NCI-H2081 treated with DMSO at 0.1 percent for 48 hours (cell line): ENCODE data around the gene MYO1C.
A peak's percentile ranks its signal among the peaks of the same experiment; 100 is the strongest.
"Not testable (repeated sequence)": the region's sequence is repeated elsewhere in the genome, so short reads cannot be mapped to it uniquely, and the experiment has no call there.

Experiments used
- DNase-seq: peaks from one replicate; lab custom pipeline; 2025; lab: John Stamatoyannopoulos, UW

The MYO1C gene, protein sequence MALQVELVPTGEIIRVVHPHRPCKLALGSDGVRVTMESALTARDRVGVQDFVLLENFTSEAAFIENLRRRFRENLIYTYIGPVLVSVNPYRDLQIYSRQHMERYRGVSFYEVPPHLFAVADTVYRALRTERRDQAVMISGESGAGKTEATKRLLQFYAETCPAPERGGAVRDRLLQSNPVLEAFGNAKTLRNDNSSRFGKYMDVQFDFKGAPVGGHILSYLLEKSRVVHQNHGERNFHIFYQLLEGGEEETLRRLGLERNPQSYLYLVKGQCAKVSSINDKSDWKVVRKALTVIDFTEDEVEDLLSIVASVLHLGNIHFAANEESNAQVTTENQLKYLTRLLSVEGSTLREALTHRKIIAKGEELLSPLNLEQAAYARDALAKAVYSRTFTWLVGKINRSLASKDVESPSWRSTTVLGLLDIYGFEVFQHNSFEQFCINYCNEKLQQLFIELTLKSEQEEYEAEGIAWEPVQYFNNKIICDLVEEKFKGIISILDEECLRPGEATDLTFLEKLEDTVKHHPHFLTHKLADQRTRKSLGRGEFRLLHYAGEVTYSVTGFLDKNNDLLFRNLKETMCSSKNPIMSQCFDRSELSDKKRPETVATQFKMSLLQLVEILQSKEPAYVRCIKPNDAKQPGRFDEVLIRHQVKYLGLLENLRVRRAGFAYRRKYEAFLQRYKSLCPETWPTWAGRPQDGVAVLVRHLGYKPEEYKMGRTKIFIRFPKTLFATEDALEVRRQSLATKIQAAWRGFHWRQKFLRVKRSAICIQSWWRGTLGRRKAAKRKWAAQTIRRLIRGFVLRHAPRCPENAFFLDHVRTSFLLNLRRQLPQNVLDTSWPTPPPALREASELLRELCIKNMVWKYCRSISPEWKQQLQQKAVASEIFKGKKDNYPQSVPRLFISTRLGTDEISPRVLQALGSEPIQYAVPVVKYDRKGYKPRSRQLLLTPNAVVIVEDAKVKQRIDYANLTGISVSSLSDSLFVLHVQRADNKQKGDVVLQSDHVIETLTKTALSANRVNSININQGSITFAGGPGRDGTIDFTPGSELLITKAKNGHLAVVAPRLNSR

DNA sequence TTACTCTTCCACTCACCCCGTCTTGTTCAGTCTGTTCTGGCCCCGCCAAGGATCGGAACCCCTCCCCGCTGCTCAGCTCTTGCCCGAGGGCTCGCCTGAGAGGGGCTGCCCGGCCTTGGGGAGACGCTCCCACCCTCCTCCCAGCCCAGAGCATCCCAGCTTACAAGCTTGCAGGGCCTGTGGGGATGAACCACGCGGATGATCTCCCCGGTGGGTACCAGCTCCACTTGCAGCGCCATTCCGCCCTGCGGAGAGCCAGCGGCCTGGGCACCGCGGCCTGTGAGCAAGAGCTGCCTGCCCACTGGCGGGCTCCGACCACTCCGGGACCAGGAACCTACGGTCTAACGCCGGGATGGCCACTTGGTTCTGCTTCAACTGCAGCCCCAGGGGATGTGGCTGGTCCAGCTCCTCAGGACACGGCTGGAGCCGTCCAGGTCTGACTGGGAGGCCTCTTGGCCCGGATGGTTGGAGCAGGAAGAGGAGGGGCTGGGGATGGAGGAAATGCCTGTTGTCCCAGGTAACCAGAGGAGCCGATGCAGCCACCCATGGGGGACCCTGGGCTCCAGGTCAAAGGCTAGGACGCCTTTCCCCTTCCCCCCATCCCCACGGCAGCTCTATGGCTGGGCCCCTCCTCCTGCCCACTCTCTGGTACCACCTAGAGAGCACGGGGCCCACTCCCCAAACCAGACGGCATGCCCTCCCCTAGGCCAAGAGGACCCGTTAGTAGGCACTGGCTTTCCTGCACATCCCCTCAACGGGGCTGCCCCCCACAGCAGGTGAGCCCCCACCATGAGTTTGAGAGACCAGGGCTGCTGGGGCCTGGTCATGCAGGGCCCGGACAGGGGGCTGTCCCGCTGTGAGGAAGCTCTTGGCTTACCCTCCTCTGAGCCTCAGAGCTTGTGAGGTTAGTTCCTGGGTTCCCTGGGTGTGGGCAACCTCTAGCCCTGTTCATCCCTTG lies at the start of gene MYO1C:
Gene MYO1C, minus strand, starts transcription at position 438 of the 958 bp plus-strand sequence. Its CDS starts 199 bp downstream, at position 239.
- DNase-seq: no peak

DNA sequence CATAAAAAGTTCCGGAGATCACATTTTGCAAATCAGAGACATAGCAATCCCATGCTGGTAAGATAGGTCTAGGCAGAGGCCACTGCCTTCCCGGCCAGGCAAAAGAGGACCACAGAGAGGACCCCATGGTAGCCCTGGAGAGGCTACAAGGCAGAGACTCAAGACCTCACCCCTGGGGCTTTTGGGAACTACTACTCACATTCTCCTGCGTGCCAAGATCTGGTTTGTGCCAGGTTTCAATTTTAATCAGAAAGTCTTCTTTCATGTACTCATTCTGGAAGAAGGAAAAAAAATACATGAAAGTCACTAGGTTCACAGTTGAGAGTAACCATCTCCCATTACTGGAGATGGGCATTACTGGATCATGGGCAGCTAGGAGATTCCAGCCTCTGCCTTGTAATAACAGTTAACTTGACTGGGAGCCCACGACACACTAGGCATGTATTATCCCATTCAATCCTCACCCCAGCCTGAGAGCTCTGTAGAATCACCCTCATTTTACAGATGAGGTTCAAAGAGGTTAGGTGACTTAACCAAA lies 49.0 kb upstream of the MYO1C start:
- no peak for DNase-seq

DNA sequence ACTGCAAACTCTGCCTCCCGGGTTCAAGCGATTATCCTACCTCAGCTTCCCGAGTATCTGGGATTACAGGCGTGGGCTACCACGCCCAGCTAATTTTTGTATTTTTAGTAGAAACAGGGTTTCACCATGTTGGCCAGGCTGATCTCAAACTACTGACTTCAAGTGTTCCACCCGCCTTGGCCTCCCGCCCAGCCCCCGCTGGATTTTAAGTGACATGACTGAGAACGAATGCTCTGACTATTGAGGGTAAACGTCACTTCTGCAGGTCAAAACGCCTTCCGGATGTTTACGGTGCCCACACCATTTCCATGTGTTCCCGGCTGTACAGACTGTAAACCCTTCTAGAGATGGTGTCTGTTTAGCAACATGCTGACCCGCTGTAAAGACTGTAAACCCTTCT lies 47.3 kb upstream of the MYO1C start:
- no peak for DNase-seq

DNA sequence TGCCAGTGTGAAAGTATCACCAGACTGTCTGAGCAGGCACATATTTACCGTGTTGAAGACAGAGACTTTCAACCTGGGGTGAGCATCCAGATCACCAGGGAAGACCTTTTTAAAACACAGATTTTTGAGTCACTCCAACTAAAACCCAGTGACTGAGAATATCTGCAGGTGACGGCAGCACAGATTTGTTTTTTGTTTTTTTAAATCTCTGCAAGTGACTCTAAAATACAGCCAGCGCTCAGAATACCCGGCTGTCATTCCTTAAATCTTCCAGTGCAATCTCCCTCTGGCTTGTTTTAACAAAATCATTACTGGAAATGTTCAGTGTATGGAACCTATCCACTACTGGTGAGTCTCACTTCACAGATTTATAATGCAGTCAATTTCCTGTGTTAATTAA lies 43.3 kb upstream of the MYO1C start:
- no peak for DNase-seq

DNA sequence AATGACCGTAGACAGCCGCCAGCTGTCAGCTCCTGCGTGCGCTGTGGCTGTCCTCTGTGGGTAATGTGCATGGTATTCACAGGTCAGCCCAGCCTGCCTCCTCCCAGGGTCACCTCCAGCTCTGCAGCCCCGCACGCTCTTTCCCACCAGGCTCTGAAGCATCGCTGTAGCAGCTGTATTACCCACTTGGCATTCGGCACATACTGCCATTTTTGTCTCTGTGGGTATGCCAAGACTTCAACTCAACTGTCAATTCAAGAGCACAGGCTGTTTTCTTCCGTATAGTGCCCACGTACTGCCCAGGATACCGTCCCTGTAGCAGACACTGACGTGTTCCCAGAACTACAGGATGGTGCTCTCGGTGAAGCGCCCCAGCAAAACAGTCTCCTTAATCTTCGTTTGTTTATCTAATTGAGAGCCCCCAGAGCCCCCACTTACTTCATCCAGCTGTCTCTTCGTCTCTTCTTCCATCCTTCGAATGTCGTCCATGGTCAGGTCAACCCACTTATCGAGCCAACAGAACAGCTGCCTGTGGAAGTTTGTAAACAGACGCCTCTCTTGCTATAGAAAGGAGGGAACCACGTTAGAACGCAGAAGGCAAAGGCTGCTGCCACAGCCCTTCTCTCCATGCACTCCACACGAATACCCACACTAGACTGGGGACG lies 41.3 kb upstream of the MYO1C start:
- DNase-seq: no peak

DNA sequence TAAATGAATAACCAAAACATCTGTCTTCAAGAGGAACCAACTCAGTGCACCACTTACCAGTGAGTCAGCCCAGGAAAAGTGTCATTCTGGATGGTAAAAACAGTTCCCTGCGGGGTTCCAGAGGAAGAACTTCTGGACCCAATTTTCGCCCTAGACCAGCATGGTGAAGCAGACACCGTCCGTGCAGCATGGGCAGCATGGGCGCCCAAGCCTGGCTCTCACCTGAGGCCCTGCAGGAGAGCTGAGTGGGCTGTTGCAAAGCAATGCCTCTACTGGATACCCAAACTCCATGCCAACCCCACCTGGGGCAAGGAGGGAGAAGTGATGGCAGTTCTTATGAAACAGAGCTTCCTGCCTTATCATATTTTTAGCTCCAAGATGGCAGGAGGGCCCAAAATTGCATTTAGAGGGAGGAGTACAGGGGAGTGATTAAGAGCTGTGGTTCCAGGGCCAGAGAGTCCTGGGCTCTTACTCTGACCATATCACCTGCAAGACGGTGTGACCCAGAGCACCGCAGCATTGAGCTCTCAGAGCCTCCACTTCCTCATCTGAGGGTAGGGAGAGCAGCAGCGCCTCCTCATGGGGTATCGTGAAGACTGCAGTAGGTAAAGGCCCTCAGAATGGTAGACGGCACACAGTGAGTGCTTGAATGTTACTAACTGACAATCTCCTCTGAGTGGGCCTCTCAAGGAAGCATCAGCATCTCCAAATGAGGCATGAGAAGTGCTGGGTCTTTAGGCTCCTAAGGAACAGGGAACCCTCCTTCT lies 40.5 kb upstream of the MYO1C start:
- DNase-seq: no peak

DNA sequence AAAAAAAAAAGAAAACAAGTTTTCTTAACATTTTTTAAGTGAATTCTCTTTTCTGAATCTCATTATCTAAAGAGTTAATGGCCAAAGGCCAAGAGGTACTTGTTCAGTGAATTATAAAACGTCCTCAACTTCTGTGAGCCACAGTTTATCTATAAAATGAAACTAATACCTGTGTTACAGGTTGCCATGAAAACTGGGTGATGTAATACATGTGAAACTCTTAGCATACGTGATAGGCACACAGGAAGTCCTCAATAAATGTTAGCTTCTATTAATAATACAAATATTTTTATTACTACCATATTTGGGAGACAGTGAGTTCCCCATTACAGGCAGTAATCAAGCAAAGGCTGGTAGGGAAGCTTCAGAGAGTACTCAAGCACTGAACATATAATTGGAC lies 37.4 kb upstream of the MYO1C start:
- DNase-seq: no peak

DNA sequence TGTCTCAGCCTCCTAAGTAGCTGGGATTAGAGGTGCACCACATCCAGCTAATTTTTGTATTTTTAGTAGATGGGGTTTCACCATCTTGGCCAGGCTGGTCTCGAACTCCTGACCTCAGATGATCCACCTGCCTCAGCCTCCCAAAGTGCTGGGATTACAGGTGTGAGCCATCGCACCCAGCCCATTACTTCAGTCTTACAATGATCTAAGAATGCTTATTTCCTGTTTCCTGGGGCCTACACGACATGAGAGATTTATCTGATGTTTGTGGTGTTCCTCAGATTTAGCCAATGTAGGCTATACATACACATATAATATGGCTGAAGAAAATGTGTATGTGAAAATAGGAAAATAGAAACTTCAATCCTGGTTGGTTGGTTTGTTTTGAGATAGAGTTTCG lies 34.4 kb upstream of the MYO1C start:
- DNase-seq: not testable (repeated sequence)

DNA sequence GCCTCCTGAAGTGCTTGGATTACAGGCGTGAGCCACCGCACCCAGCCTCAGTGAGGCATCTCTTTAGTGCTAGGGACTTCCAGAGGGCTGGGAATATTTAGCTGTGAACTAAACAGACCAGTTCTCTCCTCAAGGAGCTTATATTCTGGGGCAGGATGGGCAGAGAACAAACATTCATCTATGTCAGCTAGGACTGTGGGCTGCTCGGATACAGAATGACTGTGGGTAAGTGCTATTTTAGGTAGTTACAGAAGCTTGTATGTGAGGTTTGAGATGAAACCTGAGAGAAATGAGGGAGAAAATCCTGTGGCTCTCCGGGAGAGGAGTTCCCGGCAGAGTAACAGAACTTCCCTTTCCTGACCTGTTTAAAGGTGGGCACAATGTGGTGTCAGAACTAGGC lies 30.1 kb upstream of the MYO1C start:
- DNase-seq: no peak

DNA sequence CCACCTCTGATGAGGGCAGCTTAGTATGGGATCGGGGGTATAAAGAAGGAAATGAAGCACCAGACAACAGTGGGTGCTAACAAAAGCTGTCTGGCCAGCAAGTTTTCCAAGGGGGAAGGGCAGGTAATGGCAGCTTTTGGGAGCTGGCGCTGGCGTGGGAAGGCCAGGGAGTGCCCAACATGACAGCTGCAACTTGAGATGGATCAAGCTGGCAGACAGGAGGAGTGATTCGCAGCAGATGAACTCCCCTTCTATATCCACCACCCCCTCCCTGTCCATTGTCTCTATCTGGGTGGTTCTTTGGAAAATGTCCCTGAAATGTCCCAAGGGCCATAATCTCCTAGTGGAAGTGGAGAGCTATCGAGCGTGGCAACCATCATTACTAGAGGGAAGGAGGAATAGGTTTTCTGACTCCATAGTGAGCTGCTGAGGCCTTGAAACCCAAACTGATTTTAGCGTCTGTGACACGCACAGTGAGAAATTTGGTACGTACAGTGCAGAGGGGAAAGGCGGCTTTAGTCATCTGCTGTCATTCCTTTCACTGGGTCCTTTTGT lies 28.7 kb upstream of the MYO1C start:
- DNase-seq: no peak

DNA sequence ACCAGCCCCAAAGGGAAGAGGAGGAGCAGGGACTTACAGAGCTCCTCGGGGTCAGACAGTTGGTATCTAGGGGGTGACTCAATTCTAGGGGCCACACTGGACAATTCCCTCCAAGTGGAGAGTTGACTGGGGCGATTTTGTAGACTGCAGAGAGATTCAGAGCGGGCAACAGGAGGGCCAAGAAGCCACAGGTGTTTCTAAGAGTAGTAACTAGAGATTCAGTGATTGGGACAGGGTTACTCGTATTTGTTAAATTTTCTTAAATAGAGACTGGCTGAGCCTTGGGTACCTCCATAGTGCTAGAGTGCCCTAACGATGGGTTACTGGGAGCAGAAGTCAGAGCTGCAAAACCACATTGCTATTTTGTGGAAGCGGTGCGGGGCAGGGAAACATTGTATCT lies 27.2 kb upstream of the MYO1C start:
- DNase-seq: no peak

DNA sequence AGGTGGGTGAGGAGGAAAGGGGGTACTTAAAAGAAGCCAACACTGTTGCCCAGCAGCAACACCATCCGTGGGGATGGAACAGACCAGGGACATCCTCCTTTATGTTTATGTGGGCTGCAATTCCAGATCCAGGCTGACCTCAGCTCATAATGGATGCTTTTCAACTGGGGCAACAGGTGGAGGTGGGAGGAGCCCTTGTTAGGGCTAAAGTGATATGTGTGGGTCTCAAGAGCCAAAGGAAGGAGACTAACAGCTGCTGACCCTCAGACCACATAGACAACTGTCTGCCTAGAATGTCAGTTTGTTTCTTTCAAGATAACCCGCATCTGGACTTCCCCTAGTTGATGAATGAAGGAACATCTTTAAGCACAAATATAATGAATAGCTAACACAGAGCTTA lies 25.9 kb upstream of the MYO1C start:
- no peak for DNase-seq

DNA sequence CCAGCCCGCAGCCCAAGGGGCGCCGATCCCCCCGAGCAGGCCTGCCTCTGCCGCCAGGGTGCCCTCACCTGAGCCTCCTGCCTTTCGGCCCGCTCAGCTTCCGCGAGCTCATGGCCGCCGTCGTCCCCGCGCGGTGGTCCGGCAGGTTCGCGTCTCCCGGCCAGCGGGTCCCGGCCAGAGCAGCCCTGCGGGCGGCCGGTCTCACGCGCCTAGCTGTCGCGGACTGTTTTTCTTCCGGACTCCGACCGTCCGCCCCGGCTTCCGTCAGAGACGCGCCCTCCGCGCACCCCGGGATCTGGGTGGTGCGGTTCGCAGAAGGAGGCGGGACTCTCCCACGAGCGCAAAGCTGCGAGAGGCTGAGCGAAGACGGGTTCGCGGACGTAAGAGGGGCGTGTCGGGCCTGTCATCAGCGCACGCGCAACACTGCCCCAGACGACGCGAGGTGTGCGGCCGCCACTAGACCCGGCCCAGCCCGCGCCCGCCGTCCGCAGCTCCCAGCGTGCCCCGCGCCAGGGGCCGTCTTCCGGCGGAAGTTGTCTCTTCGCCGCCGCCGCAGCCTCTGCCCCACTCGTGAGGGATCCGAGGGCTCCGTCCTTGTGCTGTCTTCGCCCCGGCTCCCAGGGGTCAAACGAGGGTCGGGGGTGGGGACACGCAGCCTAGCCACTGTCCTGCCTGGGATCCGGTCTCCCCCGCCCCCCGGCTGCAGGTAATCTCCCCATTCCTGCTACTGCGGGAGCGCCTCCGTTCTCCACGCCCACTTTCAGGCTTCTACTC lies 24.1 kb upstream of the MYO1C start, which contains the start of gene INPP5K:
Gene INPP5K, minus strand, starts transcription at position 225 of the 774 bp plus-strand sequence. Its CDS starts 113 bp downstream, at position 112.
- peak; percentile 76 for DNase-seq

DNA sequence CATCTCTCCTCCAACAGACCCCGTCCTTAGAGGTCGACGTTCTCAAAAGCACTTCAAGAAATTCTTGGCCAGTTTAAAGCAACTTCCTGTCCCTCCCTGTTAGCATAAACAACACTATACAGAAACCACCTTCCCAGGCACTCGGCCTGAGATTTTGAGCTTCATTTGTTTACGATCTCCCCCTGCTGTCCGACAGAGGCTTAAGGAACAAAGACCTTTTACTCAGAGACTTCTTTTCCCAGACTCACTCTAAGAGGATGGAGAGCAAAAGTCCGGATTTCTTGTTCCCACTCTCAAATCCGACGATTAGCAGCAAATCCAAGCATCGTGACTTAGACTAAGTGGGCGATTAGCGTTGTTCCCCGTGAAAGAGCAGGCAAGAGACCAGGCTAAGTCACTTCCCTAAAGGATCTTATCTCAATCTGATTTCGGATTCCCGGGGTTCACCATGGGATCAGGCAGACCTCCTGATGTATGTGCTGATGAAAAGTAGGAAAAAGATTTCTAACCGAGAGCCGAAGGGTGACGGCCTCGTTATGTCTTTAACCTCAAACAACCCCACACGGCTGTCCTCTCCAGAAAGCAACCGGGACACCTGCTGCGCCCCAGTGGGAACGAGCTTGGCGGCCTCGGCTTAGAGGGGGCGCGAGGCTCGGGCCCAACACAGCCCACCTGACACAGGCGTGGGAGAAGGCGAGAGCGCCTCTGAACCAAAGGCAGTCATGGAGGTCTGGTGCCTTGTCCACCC lies 23.3 kb upstream of the MYO1C start:
- no peak for DNase-seq

DNA sequence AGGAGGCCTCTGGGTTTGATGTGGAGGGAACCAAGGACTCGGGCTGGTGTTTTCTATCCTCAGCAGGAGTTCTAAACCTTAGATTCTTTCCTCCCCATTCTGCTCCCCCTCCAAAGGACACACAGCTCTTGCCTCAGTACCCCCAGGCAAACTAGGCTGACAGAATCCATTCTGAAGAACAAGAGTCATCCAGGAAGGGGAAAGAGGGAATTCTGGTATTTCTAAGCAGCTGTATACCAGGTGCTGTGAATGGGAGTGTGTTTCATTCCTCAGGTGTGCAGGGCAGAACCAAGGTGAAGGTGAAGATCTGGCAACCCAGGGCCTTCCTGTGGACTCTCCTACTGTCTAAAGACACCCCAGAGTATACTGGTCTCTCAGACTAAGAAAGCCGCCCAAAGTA lies 19.9 kb upstream of the MYO1C start:
- no peak for DNase-seq

DNA sequence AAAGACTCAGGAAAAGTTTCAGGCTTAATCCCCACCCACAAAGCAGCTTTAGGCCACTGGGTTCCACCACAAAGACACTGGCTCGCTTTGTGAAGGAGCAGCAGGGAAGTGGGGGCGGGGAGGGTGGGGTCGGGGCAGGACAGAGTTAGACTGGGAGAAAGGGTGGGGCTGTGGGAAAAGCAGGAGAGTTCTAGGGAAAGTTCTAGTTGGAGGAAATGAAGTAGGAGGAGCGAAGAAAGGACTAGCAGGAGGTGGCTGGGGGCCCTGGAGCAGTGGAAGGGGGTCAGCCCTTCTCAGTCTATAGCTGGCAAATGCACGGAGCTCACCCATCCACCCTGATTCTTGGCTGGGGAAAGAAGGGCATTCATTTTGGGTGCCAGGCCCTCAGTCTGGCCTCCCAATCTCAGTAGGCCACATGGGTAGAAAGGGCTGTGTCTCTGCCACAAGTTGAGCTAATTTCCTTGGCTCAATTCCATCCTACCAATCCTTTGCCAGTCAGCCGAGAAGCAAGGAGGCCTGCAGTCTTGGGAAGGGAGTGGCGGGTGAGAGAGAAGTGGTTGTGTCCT lies 19.4 kb upstream of the MYO1C start:
- no peak for DNase-seq

DNA sequence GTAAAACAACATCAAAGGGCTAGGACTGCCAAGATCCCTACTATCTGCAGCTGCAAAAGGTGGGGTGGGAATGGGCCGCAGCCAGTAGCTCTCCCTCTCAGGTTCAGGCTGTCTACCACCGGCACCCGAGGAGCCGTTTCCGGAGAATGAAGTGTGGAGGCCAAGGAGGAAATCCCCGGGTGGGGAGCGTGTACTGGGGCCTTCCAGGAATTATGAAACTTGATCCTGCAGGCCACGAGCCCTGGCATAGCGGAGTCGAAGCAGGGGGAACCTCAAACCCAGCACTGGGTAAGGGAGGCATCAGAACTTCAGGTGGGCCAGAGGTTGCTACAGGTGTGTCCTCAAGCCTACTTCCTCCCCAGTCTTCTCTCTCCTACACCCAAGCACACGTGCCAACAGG lies 18.8 kb upstream of the MYO1C start:
- no peak for DNase-seq
